AG09319 (cell line): ENCODE results near the gene KIAA0319L.

Source experiments
- DNase-seq: peaks from one replicate; pipeline ENCODE4 v3.0.0-alpha.2; 2010; ENCODE audit warnings: low read depth; ENCODE audit errors: extremely low read depth
- TF ChIP-seq, protein P1 (sequence below): IDR thresholded peaks from 2 replicates; pipeline ENCODE4 v1.5.1; 2011; ENCODE audit warnings: low read depth, mild to moderate bottlenecking, inconsistent platforms, low read length, moderate library complexity

Gene KIAA0319L

GRCh38 chr1:35507947-35508346 is 49.3 kb downstream of the KIAA0319L start:
- TF ChIP-seq, protein P1, sequence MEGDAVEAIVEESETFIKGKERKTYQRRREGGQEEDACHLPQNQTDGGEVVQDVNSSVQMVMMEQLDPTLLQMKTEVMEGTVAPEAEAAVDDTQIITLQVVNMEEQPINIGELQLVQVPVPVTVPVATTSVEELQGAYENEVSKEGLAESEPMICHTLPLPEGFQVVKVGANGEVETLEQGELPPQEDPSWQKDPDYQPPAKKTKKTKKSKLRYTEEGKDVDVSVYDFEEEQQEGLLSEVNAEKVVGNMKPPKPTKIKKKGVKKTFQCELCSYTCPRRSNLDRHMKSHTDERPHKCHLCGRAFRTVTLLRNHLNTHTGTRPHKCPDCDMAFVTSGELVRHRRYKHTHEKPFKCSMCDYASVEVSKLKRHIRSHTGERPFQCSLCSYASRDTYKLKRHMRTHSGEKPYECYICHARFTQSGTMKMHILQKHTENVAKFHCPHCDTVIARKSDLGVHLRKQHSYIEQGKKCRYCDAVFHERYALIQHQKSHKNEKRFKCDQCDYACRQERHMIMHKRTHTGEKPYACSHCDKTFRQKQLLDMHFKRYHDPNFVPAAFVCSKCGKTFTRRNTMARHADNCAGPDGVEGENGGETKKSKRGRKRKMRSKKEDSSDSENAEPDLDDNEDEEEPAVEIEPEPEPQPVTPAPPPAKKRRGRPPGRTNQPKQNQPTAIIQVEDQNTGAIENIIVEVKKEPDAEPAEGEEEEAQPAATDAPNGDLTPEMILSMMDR = no peak
- no peak for DNase-seq

DNA sequence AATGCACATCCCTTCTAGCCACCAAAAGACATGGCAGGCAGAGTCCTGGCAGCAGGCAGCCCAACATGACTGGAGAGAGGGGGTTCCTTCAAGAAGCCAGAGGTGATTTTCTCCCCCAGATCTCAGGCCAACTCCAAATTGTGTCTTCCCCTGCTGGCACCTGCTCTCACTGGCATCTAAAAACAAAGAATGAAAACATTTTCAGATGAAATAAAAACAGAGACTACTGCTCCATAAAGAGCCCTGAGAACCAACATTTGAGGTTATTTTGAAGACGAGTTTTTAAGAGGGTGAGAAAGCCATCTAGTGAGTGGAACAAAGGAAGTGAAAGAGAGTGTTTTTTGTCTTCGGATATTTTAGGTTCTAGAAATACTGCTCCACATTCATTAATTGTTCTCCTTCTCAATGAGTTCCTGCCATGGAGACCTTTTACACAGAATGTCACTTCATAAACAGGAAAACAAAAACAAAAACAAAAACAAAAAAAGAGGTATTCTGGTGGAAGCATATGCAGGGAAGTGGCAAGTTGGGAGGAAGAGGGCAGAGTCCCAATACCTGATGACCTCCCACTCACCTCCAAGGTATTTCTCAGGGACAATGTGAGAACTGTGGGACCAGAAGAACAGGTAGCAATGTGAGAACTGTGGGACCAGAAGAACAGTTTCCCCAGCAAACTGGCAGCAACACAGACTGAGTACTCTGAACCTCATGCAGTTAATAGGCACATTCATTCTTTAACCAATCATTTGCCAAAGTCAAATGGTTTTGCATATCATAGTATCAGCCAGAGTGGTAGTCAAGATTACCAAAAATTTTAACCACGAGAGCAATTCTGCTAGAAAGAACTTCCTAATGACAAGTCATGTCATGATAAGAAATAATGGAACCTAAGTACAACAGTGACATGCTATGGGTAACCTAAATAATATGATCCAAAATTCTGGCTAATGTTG is 50.0 kb downstream of the KIAA0319L start:
- no peak for DNase-seq
- TF ChIP-seq, protein P1 = no peak

- peak; percentile 93 for DNase-seq
- TF ChIP-seq, protein P1 = no peak
Observed at GRCh38 chr1:35505911-35506798, 51.0 kb downstream of the KIAA0319L start.

GRCh38 chr1:35502242-35502641 is 55.0 kb downstream of the KIAA0319L start:
- DNase-seq = no peak
- TF ChIP-seq, protein P1 = no peak

- TF ChIP-seq, protein P1 = no peak
Observed at GRCh38 chr1:35500439-35500838, 56.8 kb downstream of the KIAA0319L start.

GRCh38 chr1:35499652-35500176 is 57.5 kb downstream of the KIAA0319L start:
- TF ChIP-seq, protein P1 = no peak
- no peak for DNase-seq

More at GRCh38 chr1:35500439-35500838, 56.8 kb downstream of the KIAA0319L start:
- no peak for DNase-seq

DNA sequence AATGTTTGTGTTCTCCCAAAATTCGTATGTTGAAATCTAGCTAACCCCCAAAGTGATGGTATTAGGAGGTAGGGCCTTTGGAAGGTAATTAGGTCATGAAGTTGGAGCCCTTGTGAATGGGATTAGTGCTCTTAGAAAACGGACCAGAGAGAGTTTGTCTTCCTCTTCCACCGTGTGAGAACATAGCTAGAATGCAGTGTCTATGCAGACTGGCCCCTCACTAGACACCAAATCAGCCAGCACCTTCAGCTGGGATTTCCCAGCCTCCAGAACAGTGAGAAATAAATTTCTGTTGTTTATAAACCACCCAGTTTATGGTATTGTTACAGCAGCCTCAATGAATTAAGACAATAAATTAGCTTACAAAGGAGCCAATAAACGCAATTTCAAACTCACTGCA is 58.0 kb downstream of the KIAA0319L start:
- TF ChIP-seq, protein P1 = no peak
- no peak for DNase-seq
